ENCODE measurements around the gene SLC9A6. TPM values are rescaled to one million over a fixed set of nuclear protein-coding genes. Genes with fewer than 3 reads are reported as not detected.

Gene SLC9A6
- total and polyA plus RNA-seq, 2 of the 8 experiments (the other 6 are each of a cell fraction or from before 2014, with no cell fraction given) = 8.0 to 14.1 TPM

DNA sequence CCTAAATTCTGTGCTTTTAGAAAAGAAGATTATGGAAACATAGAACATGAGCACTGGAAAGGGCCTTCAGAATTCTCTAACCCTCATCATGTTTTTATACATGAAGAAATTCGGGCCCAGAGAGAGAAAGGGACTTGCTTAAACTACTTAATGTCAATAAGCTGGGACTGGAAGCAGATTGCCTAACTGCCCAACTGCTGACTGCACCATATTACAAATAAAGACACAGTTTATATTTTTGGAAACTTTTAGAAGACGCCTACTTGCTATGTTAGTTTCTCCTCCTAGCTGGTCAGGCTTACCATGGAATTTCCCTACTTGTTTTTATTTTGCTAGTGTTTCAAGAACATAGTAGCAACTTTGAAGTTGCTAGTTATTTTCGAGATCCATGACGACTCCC is 47.1 kb downstream of the SLC9A6 start:
- no peak overlapping the region for H2BK5ac ChIP-seq (ENCODE audit: low read depth, low read length)
- 91% methylated on average over 4 of the region's 4 CpGs; no CpG with 5 or more reads in 1 of the 2 experiments for WGBS, 2 experiments (ENCODE audit: extremely low coverage in 1 of 2, insufficient coverage in 1 of 2, insufficient read length in 1 of 2, insufficient replicate concordance in 2 of 2, low coverage in 1 of 2, low lambda C conversion rate in 2 of 2, missing lambda C conversion rate in 1 of 2)
- H2AFZ ChIP-seq (ENCODE audit: low read length) = no peak overlapping the region
- no peaks in the 10 kb centered on the region for H3K27me3 ChIP-seq (replicated peaks in 1 of 4; ENCODE audit: control insufficient read depth in 3 of 4, extremely low read depth in 1 of 4, insufficient read depth in 3 of 4, low read length in 3 of 4)
- H3K18ac ChIP-seq (ENCODE audit: extremely low read depth, low read length) = no peak overlapping the region
- no peak overlapping the region for H3K4me3 ChIP-seq (ENCODE audit: extremely low read depth in 1 of 4, insufficient read depth in 2 of 4, low read depth in 3 of 4, low read length in 4 of 4)
- H3K9ac ChIP-seq (replicated peaks in 1 of 4; ENCODE audit: extremely low read depth in 1 of 4, low read depth in 3 of 4, low read length in 3 of 4) = no peak overlapping the region
- H3K23me2 ChIP-seq (ENCODE audit: low read depth, low read length) = no peaks in the 10 kb centered on the region
- H4K5ac ChIP-seq (ENCODE audit: insufficient read length, low read depth, low read length) = no peak overlapping the region
- no peaks in the 10 kb centered on the region for H3K9me3 ChIP-seq (ENCODE audit: insufficient read depth in 2 of 2, low read depth in 1 of 2, low read length in 1 of 2)
- ChIA-PET CTCF (ENCODE audit: partially characterized antibody) (interaction anchor here (0.6 to 0.9 kb wide), 2 partner anchors 9 to 24 kb away, joined by 3 read pairs; no protein-coding TSS in a partner anchor), POLR2A (ENCODE audit: partially characterized antibody) (no interaction called here)
- H2BK20ac ChIP-seq (ENCODE audit: low read length) = no peak overlapping the region
- H3K4ac ChIP-seq (replicated peaks; ENCODE audit: insufficient read length, low read depth, low read length) = no peak overlapping the region
- no peak for FAIRE-seq
- H3K14ac ChIP-seq (ENCODE audit: insufficient read length) = no peak overlapping the region
- H4K91ac ChIP-seq (replicated peaks; ENCODE audit: insufficient read length, low read length) = no peak overlapping the region
- no peak overlapping the region for H2BK120ac ChIP-seq (replicated peaks; ENCODE audit: low read depth, low read length)
- peaks cover 0 to 3% of the 10 kb centered on the region in 2 experiments for H4K20me1 ChIP-seq (replicated peaks in 1 of 2; ENCODE audit: control insufficient read depth in 1 of 2, insufficient read depth in 2 of 2, low read length in 2 of 2)
- no peak overlapping the region for H3K27ac ChIP-seq (ENCODE audit: low read depth, low read length)
- H3K23ac ChIP-seq (ENCODE audit: insufficient read length) = no peak overlapping the region
- no peak overlapping the region for H2BK15ac ChIP-seq (ENCODE audit: low read length)
- no peaks in the 10 kb centered on the region for H3K79me2 ChIP-seq (ENCODE audit: control insufficient read depth in 1 of 2, insufficient read depth in 2 of 2, low read length in 2 of 2)
- no peak overlapping the region for H2AK5ac ChIP-seq (ENCODE audit: low read depth, low read length)
- H3K4me1 ChIP-seq (replicated peaks in 1 of 4; ENCODE audit: control insufficient read depth in 3 of 4, insufficient read depth in 4 of 4, low read length in 3 of 4) = no peaks in the 10 kb centered on the region
- TF ChIP-seq BCL11A (IDR thresholded peaks at IDR 0.05; ENCODE audit: low read depth in 2 of 2, low read length in 2 of 2) = no peak
- TF ChIP-seq, protein P1, sequence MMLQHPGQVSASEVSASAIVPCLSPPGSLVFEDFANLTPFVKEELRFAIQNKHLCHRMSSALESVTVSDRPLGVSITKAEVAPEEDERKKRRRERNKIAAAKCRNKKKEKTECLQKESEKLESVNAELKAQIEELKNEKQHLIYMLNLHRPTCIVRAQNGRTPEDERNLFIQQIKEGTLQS (IDR thresholded peaks at IDR 0.05; ENCODE audit: insufficient read depth, low read depth, low read length) = no peak
- TF ChIP-seq GTF2F1 (IDR thresholded peaks at IDR 0.05; ENCODE audit: borderline replicate concordance, low read depth, low read length) = no peak
- no peak overlapping the region; the same call in 1 of the 2 replicates for H4K8ac ChIP-seq (ENCODE audit: extremely low read depth, insufficient read depth, low read length)
- H3K79me1 ChIP-seq (ENCODE audit: low read depth, low read length) = no peaks in the 10 kb centered on the region
- H3K4me2 ChIP-seq (ENCODE audit: insufficient read depth in 1 of 2, low read depth in 2 of 2, low read length in 2 of 2) = no peak overlapping the region
- DNase-seq (ENCODE audit: low read depth in 1 of 2, low spot score in 2 of 2) = no peak
- peaks cover 0 to 6% (median 0%) of the 10 kb centered on the region in 4 experiments; a peak in 2 of 8 replicates for H3K36me3 ChIP-seq (ENCODE audit: control insufficient read depth in 2 of 4, insufficient read depth in 4 of 4, low read length in 3 of 4)
- no peak overlapping the region for H2BK12ac ChIP-seq (ENCODE audit: low read depth, low read length)
- no peak overlapping the region for H3K56ac ChIP-seq (replicated peaks; ENCODE audit: insufficient read length, low read depth, low read length)
